Ovary (tissue), 9 donors: ENCODE data around the gene NOL6. TPM values are rescaled to one million over a fixed set of nuclear protein-coding genes. Genes with fewer than 3 reads are reported as not detected.

Experiments
- DNase-seq, 5 donors: peaks; one replicate each; pipeline ENCODE4 v3.0.0-alpha.2; 2019 to 2020
- H3K27ac ChIP-seq, 2 donors: fragments of 200-600 bp; one replicate each; pipeline versions ENCODE4 v1.5.1 to v1.8.0; 2019 to 2022
- H3K27me3 ChIP-seq: fragments of 200-600 bp; one replicate; pipeline ENCODE4 v1.8.0; 2022
- H3K36me3 ChIP-seq: fragments of 200-600 bp; sonication (generic); one replicate; pipeline ENCODE4 v1.5.1; 2019
- H3K4me1 ChIP-seq: one replicate; pipeline ENCODE4 v1.8.1; 2013; ENCODE audit warnings: mild to moderate bottlenecking, moderate library complexity; ENCODE audit not compliant: insufficient read depth
- H3K4me3 ChIP-seq: fragments of 200-600 bp; sonication (generic); one replicate; pipeline ENCODE4 v1.5.1; 2017
- H3K9me3 ChIP-seq, 2 donors: fragments of 200-600 bp in 1 of 2; sonication (generic) in 1 of 2; one replicate each; pipeline versions ENCODE4 v1.5.1 to v1.8.1; 2013 to 2019; ENCODE audit warnings: mild to moderate bottlenecking in 1 of 2, moderate library complexity in 1 of 2
- EP300 ChIP-seq: sonication (generic); formaldehyde crosslinking; IDR thresholded peaks from one replicate; pipeline ENCODE4 v1.6.1; 2017; ENCODE audit warnings: antibody characterized with exemption
- POLR2A ChIP-seq: fragments of 450-650 bp; IDR thresholded peaks from one replicate; pipeline ENCODE4 v1.6.1; 2017; ENCODE audit warnings: antibody characterized with exemption, mild to moderate bottlenecking, moderate library complexity
- WGBS, 3 donors: extraction: QIAGEN DNeasy Blood & Tissue Kit in 1 of 3; methylation state at CpG; one replicate each; pipeline versions ENCODE4 v1.1.5 to v1.1.7; 2013 to 2017; 5-methylcytosine and 5-hydroxymethylcytosine counted together
- intact Hi-C, 4 donors: fragments of 100-400 bp; cut with DNase I; formaldehyde crosslinking; loops; one replicate each; pipeline versions ENCODE4 v1.11.0 to v1.15.1; 2022 to 2023
- polyA plus RNA-seq, 2 donors: library from polyadenylated mRNA; stranded (reverse); fragments of 200-250 nt in 1 of 2; fragments of 350-450 nt in 1 of 2; fragmentation: Illumina TruSeq in 1 of 2; extraction: RNeasy Lipid Tissue Mini Kit (QIAGEN cat#74804) in 1 of 2; gene quantifications; one replicate each; pipeline ENCODE4 v1.2.3, GENCODE V29; 2013 to 2014
- total RNA-seq, 7 donors: library from RNA; depleted of rRNA in 2 of 7; stranded (reverse); fragments of >200 nt in 2 of 7; fragmentation: NEBNext Ultra II Directional in 3 of 7; extraction: Animal tissue kit (Norgen Biotek cat#: 25700) in 3 of 7; gene quantifications; one replicate each; pipeline versions ENCODE4 v1.1.0 to v1.2.4, GENCODE V29; 2016 to 2023
- TF ChIP-seq, protein P1 (sequence below), 3 donors: fragments of 450-650 bp in 2 of 3; fragments of 200-600 bp in 1 of 3; IDR thresholded peaks; one replicate each; pipeline versions ENCODE4 v1.5.1 to v1.8.0; 2016 to 2022; ENCODE audit warnings: antibody characterized with exemption in 3 of 3, mild to moderate bottlenecking in 1 of 3
- donor health status: DM: no; HTN: no; CAD: no; lungs with moderate emphysema.
- donor health status: DM: no; HTN: no; CAD: no.
- donor health status: Bipolar disorder and iron deficiency.
- donor health status: DM: yes; HTN: yes; CAD: no.
- donor health status: DM: no; HTN: no; CAD: no.
- donor health status: DM: yes; HTN: yes; CAD: no.

Gene NOL6
- total and polyA plus RNA-seq, 9 donors: 11.7 to 50.5 (median 25.0) TPM

DNA sequence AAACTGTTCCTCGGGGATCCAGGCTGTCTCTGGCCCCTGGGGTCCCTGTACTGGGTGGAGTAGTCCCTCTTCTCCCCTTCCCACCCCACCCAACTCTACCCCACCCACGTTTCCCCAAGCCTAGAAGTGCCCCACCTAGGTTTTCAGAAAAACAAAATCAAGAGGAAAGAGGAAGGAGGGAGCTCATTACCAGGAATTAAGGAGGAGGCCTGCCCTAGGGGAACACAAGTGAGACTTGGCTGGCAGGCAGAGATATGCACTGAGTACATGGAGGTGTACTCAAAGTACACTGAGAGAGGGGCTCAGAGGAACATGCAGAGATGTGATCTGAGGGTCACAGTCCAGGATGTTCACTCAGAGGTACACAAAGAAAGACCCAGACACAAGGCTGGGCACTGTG is 36.5 kb downstream of the NOL6 start:
- Histone ChIP-seq H3K9me3 (no peaks in the 10 kb centered on the region), H3K4me1 (no peaks in the 10 kb centered on the region), H3K27ac (no peak overlapping the region), H3K27me3 (no peaks in the 10 kb centered on the region), H3K36me3 (no peaks in the 10 kb centered on the region), H3K4me3 (no peak overlapping the region)
- 38 to 54% (median 50%) methylated on average over 2 of the region's 2 CpGs for WGBS, 3 donors
- intact Hi-C loops: loop anchor here in 1 of 4 donors (10.0 kb wide), 1 partner anchor 132 kb away; no protein-coding TSS in a partner anchor
- TF ChIP-seq EP300 (no peak), POLR2A (no peak)
- TF ChIP-seq, protein P1, sequence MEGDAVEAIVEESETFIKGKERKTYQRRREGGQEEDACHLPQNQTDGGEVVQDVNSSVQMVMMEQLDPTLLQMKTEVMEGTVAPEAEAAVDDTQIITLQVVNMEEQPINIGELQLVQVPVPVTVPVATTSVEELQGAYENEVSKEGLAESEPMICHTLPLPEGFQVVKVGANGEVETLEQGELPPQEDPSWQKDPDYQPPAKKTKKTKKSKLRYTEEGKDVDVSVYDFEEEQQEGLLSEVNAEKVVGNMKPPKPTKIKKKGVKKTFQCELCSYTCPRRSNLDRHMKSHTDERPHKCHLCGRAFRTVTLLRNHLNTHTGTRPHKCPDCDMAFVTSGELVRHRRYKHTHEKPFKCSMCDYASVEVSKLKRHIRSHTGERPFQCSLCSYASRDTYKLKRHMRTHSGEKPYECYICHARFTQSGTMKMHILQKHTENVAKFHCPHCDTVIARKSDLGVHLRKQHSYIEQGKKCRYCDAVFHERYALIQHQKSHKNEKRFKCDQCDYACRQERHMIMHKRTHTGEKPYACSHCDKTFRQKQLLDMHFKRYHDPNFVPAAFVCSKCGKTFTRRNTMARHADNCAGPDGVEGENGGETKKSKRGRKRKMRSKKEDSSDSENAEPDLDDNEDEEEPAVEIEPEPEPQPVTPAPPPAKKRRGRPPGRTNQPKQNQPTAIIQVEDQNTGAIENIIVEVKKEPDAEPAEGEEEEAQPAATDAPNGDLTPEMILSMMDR (IDR thresholded peaks at IDR 0.05): no peak
- DNase-seq: no peak

DNA sequence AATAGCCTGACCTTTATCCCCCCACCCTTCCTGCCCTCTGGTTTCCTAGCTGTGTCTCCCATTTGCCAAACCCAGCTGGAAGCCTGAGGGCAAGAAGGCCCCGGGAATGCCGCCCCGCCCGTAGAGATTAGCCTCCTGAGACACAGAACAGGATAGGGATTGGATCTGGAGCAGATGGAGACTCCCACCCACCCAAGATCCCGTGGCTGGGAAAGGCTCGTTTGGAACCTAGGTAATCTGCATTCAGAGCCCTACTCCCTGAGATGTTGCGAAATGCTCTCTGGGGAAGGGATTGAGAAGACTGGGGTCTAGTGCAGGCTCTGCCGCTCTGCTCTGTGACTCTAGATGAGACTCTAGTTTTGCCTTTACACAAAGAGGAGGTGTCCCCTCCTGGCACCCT is 37.3 kb downstream of the NOL6 start:
- no peak overlapping the region for H3K4me3 ChIP-seq
- no peak overlapping the region for H3K27ac ChIP-seq
- H3K36me3 ChIP-seq: no peaks in the 10 kb centered on the region
- no peak for DNase-seq
- H3K27me3 ChIP-seq: no peaks in the 10 kb centered on the region
- TF ChIP-seq EP300 (no peak), POLR2A (no peak)
- TF ChIP-seq, protein P1 (IDR thresholded peaks at IDR 0.05): no peak
- H3K4me1 ChIP-seq: no peaks in the 10 kb centered on the region
- H3K9me3 ChIP-seq: no peaks in the 10 kb centered on the region
- 46 to 49% (median 46%) methylated on average over 8 of the region's 8 CpGs for WGBS, 3 donors
- intact Hi-C loops: loop anchor here in 1 of 4 donors (10.0 kb wide), 1 partner anchor 132 kb away; no protein-coding TSS in a partner anchor

DNA sequence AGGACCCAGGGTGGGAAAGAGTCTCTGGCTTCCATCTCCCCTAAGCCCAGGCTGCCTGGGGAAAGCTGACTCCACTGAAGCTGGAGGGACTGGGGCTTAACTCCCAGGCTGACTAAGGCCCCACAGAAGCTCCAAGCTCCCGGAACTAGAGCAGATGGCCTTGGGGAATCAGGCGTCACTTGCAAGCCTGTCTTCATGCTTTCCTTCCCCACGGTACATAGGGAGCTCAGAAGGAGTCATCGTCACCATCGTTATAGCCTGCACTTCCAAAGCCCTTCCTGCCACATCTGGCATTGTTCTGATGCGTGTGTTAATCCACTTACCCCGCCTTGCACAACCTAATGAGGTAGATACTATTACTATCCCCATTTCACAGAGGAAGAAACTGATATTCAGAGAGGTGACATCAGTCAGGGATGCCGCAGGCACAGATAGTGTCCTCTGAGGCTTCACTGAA is 37.9 kb downstream of the NOL6 start:
- intact Hi-C loops: loop anchor here in 1 of 4 donors (10.0 kb wide), 1 partner anchor 131 kb away; no protein-coding TSS in a partner anchor
- Histone ChIP-seq H3K27ac (no peak overlapping the region), H3K4me3 (no peak overlapping the region), H3K36me3 (no peaks in the 10 kb centered on the region), H3K4me1 (no peaks in the 10 kb centered on the region), H3K27me3 (no peaks in the 10 kb centered on the region), H3K9me3 (no peaks in the 10 kb centered on the region)
- no peak for DNase-seq
- 82 to 88% (median 82%) methylated on average over 8 of the region's 8 CpGs for WGBS, 3 donors
- TF ChIP-seq, protein P1 (IDR thresholded peaks at IDR 0.05): no peak
- no peak for TF ChIP-seq POLR2A
- no peak for TF ChIP-seq EP300

DNA sequence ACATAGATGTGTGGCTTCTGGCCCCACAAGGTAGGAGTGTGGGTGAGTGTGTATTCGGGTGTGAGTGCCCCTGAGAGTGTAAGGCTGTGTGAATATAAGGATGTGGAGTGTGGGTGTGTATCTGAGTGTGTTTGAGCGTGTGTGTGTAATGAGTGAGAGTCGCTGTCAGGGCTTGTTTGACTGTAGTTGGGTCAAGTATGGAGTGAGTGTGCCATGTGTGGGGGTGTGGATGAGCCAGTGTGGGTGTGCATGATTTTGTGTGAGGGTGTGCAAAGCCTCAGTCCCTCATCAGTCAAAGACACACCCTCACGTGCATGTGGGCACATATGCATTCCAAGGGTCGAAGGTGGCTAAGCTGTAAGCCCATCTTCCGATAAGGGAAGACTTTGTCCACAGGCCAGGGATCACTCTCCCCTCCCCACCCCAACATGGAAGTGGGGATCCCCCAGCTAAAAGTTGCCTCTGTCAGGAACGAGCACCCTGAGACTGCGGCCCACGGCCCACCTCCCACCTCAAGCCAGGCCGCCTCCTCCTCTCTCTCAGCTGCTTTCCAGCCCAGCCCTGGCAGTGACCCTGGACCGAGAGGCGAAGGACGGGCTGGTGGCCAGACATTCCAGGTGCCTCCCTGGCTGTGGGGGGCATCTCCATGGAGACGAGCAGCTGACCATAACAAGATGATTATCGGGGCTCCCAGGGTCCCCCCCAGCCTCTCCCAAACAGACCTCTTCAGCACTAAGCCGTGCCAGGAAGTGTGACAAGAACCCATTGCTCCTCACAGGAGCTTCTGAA is 39.2 kb downstream of the NOL6 start:
- DNase-seq: no peak
- Histone ChIP-seq H3K4me3 (no peak overlapping the region), H3K36me3 (no peaks in the 10 kb centered on the region), H3K4me1 (no peaks in the 10 kb centered on the region), H3K27ac (no peak overlapping the region), H3K27me3 (no peaks in the 10 kb centered on the region), H3K9me3 (no peaks in the 10 kb centered on the region)
- TF ChIP-seq, protein P1 (IDR thresholded peaks at IDR 0.05): no peak
- no peak for TF ChIP-seq EP300
- no peak for TF ChIP-seq POLR2A
- intact Hi-C loops: loop anchor here in 1 of 4 donors (10.0 kb wide), 1 partner anchor 130 kb away; no protein-coding TSS in a partner anchor
- 36 to 53% (median 53%) methylated on average over 14 to 16 of the region's 16 CpGs for WGBS, 3 donors
